HG03457 (cell line): ENCODE results near the gene TTC21A.

Experiments
- ATAC-seq: cut with Tn5 transposase; IDR thresholded peaks from one replicate; pipeline ENCODE4 v1.9.1; 2021; ENCODE audit warnings: moderate number of reproducible peaks; ENCODE audit not compliant: unreplicated experiment

Gene TTC21A

DNA sequence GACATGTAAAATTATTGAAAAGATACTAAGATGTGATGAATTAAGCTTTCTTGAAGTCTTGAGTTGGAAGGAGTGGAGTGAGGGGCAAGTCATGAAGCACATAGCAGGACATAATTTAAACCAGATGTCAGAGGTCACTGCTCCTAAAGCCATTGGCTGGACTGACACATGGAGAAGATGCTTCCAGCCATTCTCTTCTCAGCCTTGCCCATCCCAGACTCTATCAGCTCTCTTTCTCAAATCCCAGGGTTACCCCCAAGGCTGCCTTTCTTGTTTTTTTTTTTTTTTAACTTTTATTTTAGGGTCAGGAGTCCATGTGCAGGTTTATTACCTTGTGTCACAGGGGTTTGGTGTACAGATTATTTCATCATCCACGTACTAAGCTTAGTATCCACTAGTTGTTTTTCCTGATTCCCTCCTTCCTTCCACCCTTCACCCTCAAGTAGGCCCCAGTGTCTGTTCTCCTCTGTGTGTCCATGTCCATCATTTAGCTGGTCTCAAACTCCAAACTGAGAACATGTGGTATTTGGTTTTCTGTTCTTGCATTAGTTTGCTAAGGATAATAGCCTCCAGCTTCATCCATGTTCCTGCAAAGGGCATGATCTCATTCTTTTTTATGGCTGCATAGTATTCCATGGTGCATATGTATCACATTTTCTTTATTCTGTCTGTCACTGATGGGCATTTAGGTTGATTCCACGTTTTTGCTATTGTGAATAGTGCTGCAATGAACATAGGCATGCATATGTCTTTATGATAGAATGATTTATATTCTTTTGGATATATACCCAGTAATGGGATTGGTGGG, 66.0 kb downstream of the TTC21A start:
- ATAC-seq = no peak

DNA sequence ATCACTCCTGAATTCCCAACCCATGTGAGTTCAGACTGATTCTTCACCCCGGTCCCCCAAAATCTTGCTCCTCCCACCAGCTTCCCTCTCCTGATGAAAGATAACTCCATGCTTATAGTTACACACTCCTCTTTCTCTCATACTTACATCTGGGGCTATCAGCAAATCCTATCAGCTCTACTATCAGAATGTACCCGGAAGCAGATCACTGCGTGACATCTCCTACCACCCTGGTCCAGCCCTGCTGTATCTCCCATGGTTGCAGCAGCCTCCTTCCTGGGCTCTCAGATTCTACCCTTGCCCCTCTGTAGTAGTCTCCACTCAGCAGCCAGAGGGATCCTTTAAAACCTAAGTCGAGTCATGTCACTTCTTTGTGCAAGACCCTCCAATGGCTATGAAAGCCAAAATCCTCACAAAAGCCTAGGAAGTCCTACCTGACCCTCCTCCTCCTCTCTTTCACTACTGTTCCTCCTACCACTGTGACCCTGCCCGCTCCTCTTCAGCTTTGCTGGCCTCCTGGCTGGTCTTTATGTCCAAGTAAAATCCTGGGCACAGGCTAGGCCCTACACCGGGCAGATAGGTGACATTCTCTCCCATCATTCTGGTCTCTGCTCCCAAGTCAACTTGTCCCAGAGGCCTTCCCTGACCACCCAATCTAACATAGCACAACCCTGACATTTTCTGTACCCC, 68.7 kb downstream of the TTC21A start:
- ATAC-seq = no peak

DNA sequence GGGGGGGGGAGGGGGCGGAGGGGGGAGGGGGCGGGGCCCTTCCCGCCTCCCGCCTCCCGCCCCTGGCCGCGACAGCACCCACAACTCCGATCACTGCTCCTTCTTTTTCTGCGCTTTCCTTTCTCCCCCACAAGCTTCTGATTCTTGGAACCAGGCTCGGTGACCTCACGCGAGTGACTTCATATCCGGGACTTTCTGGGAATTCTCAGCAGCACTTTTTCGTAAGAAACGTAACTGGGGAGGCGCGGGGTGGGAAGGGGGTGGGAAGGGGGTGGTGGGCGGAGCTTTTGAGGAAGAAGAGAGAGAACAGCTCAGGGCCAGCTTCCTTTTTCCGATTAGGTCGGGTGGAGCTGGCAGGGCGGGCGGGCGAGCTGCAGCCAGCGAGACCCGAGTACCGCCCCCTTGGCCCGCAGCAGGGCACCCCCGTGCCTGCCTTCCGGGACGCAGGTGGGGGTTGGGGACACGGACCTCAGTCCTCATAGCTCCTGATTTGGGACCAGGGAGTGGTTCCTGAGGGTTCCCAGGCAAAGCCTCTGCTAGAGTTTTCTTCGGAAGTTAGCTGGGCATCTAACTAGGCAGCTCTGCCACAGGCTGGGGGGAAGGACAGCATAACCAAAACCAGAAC, 70.3 kb downstream of the TTC21A start:
- no peak for ATAC-seq

DNA sequence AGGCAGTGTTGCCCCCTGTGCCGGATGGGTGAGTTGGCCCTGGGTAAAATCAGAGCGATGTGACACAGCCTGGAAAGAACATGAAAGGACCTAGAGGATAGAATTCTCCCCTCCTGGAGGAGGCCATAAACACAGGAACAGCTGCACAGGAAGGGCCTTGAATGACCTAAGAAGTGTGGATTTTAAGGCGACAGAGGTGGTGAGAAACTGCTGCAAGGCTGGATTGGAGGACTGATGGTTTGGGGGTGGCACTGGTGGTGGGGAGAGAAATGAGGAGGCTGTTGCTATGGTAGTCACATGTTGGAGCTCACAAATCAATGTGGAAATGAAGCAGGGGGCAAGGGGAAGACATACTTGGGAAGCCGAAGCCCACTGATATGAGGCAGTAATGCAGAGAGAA, 71.1 kb downstream of the TTC21A start:
- ATAC-seq = no peak

DNA sequence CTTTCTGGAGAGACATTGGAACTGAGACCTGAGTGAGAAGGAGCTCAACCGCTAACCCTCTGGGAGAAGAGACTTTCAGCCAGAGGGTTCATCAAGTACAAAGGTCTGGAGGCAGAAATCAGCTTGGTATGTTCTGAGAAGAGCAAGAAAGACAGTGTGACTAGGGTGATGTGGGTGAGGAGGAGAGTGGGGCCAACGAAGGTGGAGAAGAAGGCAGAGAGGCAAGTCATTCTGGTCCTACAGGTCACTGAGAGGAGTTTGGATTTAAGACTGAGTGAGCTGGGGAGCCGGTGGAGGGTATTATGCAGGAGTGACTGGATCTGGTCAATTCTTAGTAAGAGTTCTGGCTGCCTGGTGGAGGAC, 72.7 kb downstream of the TTC21A start:
- ATAC-seq = no peak

DNA sequence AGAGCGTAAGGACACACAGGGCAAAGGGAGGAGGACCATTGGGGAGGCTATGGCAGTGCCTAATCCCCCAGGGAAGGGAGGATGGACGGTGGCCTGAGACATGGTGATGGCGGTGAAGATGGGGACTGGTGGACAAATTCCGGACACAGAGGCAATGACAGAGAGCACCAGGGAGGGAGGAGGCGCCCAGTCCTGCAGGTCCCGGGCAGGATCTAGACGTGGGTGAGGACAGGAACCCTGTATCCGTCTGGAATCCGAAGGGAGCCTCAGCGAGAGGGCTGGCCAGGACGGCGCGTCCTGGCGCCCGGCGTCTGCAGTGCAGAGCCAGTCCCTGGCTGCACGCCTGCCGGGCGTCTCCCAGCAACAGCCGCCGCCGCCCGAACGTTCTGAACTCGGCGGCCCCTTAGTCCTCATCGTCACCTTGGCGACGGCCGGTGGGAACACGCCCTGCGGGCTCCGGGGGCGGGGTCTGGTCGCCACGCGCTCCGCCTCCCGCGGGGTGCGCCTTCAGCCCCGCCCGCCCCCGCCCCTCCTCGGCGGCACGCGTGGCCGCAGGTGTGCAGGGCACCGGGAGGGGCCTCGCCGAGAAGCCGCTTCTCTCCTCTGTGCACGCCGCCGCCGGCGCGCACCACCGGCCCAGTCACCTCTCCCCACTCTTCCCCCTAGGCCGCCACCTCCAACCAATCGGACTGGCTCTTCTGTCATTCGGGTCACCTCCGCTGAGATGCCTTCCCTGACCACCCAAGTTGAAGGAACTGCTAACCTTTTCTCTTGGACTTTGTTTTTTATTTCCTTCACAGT, 73.3 kb downstream of the TTC21A start:
- ATAC-seq = peak; percentile 93

DNA sequence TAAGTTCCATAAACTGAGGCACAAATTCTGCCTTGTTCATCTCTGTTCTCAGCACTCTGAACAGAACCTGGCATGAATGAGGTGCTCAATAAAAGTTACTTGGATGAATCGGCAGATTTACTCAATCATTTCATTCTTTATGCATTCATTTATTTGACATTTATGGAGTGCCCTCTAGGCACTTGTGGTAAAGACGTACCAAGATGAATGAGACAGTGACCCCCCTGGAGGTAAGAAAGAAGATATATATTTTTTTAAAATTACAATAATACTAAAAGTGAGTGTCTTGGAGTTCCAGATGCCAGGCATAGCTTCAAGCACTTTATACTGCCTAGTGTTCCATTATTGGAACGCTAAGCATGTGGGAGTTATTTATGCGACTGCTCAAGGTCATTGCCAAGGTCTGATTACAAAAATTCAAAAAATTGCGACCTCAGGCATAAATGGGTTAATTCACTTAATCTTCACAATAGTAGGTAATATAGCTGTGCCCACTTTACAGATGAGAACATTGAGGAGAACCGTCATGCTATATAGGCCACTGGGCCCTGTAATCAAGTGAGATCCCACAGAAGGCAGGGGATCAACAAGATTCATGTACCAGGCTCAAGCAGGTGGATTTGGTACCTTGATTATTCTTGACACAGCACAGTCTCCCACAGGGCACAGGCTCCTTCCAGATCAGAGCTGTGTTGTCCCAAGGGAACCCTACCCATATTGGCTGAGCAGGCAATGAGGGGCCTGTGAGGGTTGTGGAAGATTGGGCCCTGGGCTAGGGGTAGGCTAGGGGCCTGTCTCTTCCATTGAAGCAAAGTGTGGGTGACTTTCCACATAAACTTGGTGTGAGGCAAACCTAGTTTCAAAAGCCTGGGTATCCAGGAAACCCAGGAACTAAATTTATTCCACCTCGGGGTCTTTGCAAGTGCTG, 74.2 kb downstream of the TTC21A start:
- no peak for ATAC-seq

DNA sequence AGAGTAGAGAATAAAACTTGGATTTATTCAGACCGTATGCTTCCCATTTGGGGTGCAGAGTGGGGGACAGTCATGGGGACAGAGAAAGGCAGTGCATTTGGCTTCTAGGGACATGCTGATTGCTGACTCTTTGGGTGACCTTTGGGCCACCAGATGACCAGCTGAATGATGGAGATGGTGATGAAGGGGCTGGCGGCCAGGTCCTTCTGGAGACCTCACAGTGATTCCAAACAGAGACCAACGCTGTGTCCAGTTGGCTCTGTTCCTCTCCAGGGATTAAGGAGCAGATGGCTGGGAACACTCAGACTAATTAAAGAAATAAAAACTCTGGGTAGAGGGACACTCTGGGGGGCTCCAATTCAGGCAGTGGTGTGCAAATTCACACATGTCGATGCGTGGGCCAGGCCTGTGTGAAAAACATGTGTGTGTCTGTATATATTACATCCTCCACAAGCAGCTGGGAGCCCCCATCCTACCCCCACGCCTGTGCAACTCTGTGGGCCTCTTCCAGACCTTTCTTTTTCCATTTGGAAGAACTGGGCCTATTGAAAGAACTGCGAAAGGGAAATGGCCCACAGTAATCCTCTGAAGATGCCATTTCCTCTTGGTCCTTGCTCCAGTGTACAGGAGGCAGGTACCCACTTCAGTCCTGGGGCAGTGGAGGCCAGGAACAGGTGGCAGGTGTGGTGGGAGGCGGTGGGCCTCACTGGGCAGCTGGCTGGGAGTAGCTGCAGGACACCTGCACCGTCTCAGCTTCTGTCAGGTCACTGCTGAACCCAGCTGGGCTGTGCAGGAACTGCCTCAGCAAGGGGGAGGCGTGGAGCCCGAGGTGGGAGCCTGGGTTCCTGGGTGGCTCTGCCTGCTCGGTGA, 76.0 kb downstream of the TTC21A start:
- no peak for ATAC-seq

DNA sequence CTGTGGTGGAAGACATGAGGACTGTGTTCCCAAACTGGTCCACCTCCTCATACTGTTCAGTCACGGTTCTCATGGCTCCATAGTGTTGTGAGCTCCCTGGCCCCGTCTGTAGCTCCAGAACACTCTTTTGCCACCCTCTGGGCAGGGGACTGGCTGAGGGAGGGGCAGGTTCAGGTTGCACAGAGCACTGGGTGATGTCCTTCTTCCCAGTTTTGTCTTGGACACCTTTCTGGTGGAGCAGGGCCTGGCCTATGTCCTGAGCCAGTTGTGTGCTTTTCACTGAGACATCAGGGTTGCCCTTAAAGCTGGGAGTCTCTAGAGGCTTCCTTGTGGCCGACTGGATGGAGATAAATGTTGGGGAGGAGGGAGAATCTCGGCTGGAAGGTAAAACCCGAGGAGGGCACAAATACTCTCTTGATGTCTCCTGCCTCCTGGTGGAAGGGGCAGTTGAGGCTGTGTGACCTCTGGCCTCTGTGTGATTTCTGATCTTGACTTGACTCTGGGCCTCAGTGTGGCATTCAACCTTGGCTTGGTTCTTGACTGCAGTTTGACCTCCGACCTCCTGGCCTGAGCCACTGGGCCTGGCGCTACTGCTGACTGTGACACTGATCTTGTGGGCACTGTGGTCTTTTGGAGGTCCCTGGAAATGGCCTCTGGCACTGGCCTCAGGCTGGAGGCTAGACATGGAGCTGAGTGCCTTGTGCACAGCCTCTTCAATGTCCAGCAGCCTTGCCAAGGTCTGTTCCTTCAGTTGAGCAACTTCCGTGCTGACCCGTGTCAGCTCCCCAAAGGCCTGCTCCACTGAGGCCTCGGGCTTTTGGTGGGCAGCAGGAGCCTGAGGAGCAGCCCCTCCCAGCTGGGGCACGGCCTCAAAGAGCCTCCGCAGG, 76.8 kb downstream of the TTC21A start:
- ATAC-seq = no peak

DNA sequence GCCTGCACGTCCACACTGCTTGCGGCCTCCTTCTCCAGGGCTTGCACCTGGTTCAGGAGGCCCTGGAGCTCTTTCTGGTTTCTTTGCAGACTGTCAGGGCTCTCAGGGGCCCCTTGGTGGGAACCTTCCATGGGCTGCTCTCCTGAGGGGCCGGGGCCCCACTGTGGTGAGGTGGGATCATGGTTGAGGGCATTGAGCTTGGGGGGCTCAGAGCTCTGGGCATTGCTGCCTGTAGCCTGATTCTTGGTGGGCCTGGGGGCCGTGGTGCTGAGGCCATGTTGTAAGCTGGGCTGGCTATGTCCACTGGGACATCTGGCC, 77.4 kb downstream of the TTC21A start:
- ATAC-seq = no peak

DNA sequence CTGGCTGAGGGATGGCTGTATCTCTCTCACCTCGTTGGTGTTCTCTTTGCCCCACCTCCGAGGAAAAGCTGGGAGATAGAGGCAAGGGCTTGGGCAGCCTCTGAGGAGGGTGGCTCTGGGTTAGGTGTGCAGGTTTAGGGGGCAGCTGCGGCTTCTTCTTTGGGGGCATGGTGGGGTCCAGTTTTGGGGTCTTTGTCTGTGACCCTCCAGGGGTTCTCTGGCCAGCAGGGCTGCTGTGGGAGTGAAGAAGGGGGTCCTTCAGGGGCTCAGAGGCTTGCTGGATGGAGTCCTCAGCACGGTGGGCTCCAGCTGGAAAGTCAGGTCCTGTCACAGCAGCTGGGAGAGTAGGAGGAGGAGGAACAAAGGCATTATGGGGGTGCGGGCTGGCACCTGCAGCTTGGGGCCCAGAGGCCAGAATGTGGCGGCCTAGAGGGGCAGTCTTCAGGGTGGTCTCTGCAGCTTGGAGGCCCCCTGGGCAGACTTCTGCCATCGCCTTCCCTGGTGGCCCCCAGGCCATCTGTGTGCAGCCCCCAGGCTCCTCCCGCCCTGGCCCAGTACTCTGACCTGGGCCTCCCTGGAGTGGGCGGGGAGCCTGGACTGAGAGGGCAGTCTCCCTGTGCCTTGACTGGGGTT, 78.0 kb downstream of the TTC21A start:
- no peak for ATAC-seq

DNA sequence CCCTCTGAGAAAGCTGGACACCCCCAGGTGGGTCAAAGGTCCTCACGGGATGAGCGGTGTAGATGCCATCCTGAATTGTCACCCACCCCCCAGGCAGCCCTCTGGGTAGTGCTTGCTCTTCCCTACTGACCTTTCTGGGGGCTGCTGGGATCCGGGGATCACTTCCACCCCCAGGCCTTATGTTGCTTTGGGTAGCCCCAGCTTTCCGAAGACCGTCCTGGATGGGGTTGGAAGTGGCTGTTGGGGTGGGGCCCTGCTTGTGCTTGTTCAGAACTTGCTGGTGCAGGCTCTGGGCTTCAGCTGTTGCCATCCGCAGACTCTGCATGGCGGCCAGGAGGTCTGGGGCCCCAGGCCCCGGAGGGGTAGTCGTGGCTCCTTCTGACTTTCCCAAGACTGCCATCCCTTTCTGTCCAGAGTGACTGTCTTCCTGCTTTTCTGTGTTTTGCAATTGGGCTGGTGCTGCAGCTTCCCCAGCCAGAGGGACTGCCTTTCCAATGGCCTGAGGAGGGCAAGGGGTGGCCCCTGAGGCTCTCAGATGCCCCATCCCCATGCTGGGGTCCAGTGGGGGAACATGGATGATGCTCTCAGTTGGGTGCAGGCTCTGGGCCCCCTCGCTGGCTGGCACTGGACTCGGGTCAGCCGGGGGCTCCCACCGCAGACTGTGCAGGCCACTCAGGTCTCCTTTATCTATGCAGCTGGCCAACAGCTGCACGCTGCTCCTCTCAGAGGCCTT, 78.6 kb downstream of the TTC21A start:
- no peak for ATAC-seq

DNA sequence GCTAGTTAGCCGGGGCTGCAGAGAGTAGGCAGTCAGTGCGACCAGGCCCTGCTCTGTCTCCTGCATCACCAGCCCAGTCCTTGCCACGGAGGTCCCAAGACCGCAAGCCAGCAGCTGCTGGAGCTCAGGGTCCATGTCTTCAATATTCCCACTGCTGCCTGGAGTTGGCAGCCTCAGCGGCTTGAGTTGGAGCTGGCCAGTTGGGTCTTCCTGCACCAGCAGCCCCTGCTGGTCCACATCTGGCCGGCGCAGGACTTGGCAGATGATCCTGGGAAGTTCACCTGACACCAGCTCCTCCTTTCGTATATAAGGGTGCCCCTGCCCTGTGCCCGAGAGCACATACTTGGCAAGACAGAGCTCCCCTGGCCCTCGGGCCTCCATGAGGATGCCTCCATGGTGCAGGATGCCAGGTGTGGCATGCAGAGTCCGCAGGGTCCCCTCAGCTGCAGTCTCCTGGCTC, 79.2 kb downstream of the TTC21A start:
- no peak for ATAC-seq

DNA sequence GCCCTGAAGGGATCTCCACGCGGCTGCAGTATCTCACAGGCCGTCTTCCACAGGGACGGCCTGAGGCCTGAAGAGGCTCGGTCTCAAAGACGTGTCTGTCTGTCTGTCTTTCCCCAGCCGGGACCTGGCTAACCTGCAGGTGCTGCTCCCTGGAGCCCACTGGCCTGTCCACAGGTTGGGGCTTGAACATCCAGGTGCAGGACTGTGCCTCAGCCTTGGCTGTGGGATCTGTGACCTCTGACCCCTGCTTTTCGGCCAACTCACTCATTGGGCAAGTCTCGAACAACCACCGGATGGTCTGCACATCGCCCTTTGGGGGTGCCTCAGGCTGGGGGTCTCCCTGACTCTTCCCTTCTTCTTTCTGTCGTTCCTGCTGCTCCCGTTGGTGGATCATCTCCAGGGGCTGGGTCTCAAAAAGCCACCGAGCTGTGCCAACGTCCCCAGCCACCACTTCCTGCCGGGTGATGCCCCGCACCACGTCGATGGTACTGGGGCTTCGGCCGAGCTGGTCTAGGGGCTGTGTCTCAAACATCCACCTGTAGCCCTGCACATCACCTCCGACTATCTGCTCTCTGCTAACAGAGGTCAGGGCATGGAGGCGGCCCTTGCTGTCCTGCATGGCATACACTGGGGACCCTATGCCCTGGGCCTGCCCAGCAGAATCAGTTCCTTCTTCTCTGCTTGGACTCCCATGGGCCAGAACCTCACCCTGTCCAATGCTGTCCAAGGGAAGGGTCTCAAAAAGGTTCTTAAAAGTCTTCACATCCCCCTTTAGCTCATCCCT, 80.1 kb downstream of the TTC21A start:
- ATAC-seq = no peak
